ENCODE data around the gene SH3PXD2A.

DNA sequence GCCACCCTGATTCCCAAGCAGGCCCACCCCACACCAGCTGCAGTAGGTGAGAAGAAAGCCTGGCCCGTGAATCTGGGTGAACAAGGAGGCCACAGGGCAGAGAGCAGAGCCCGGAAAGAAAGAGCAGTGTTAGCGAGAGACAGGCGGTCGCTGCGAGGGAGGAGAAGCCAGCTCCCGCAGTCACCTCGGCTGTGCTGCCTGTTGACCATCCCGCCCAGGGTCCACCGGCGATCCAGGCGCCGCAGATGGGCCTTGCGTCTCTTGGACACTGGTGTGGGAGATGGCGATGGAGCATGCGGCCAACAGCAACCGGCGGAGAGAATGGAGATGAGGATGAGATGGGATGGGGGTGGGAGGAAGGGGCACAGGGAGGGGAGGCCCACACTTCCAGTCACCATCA, 233.1 kb downstream of the SH3PXD2A start:
- TF ChIP-seq GATA1 (IDR thresholded peaks at IDR 0.05; ENCODE audit: low read depth, low read length) (no peak), POLR2A (IDR thresholded peaks at IDR 0.05; ENCODE audit: low read length) (no peak)
